Lower lobe of right lung (tissue), 2 donors: ENCODE data around the gene STAT4. TPM values are rescaled to one million over a fixed set of nuclear protein-coding genes. Genes with fewer than 3 reads are reported as not detected.
A peak's percentile ranks its signal among the peaks of the same experiment; 100 is the strongest.

ENCODE experiments used
- ATAC-seq, 2 donors: fragments of 200-7000 bp; cut with Tn5 transposase; one replicate each; pipeline ENCODE4 v1.9.1; 2020 to 2022; ENCODE audit warnings: mild to moderate bottlenecking in 2 of 2, moderate library complexity in 2 of 2
- DNase-seq: peaks from one replicate; pipeline ENCODE4 v3.0.0-alpha.2; 2020
- H3K27ac ChIP-seq: fragments of 200-600 bp; one replicate; pipeline ENCODE4 v1.8.0; 2022
- H3K27me3 ChIP-seq: fragments of 200-600 bp; one replicate; pipeline ENCODE4 v1.8.0; 2022; ENCODE audit warnings: low read depth
- H3K36me3 ChIP-seq: fragments of 200-600 bp; one replicate; pipeline ENCODE4 v1.8.0; 2022; ENCODE audit warnings: mild to moderate bottlenecking
- H3K4me1 ChIP-seq: fragments of 200-600 bp; one replicate; pipeline ENCODE4 v1.8.0; 2022
- H3K4me3 ChIP-seq: fragments of 200-600 bp; one replicate; pipeline ENCODE4 v1.8.0; 2022; ENCODE audit warnings: mild to moderate bottlenecking
- H3K9me3 ChIP-seq: fragments of 200-600 bp; one replicate; pipeline ENCODE4 v1.8.0; 2022
- CTCF ChIP-seq: fragments of 200-600 bp; IDR thresholded peaks from one replicate; pipeline ENCODE4 v1.8.0; 2022; ENCODE audit warnings: antibody characterized with exemption, mild to moderate bottlenecking
- intact Hi-C: fragments of 100-400 bp; cut with DNase I; formaldehyde crosslinking; loops from one replicate; pipeline ENCODE4 v1.11.0; 2022
- total RNA-seq: library from RNA; stranded (reverse); fragmentation: NEBNext Ultra II Directional; extraction: Animal tissue kit (Norgen Biotek cat#: 25700); gene quantifications from one replicate; pipeline ENCODE4 v1.2.1, GENCODE V29; 2021
- donor health status: DM: no; HTN: yes; CAD: no; lungs with severe emphysema.

The STAT4 gene
- total RNA-seq, 1 donor from 2014 or later = 5.8 TPM

GRCh38 chr2:191038241-191038725, 112.5 kb downstream of the STAT4 start:
- ATAC-seq = peak in 1 of 2 donors; percentile 28

GRCh38 chr2:191037351-191037750, 113.4 kb downstream of the STAT4 start:
- peaks cover 16% of the 10 kb centered on the region for H3K4me1 ChIP-seq
- H3K27ac ChIP-seq = no peak overlapping the region
- no peak for ATAC-seq
- no peaks in the 10 kb centered on the region for H3K27me3 ChIP-seq
- no peaks in the 10 kb centered on the region for H3K36me3 ChIP-seq
- no peaks in the 10 kb centered on the region for H3K9me3 ChIP-seq
- DNase-seq = no peak
- H3K4me3 ChIP-seq = no peak overlapping the region
- no peak for TF ChIP-seq CTCF
- intact Hi-C loops = no loop called here

More at GRCh38 chr2:191038241-191038725, 112.5 kb downstream of the STAT4 start:
- H3K27ac ChIP-seq = no peak overlapping the region
- H3K27me3 ChIP-seq = no peaks in the 10 kb centered on the region
- no peaks in the 10 kb centered on the region for H3K9me3 ChIP-seq
- H3K4me3 ChIP-seq = no peak overlapping the region
- TF ChIP-seq CTCF = no peak
- intact Hi-C loops = no loop called here
- H3K4me1 ChIP-seq = peaks cover 9% of the 10 kb centered on the region
- no peaks in the 10 kb centered on the region for H3K36me3 ChIP-seq
- no peak for DNase-seq

GRCh38 chr2:191036363-191036762, 114.4 kb downstream of the STAT4 start:
- intact Hi-C loops = no loop called here
- TF ChIP-seq CTCF = no peak
- Histone ChIP-seq H3K4me3 (no peak overlapping the region), H3K27me3 (no peaks in the 10 kb centered on the region), H3K9me3 (no peaks in the 10 kb centered on the region), H3K4me1 (peaks cover 21% of the 10 kb centered on the region), H3K36me3 (no peaks in the 10 kb centered on the region), H3K27ac (no peak overlapping the region)
- DNase-seq (no peak), ATAC-seq (peak; percentile 69 to 70)

- intact Hi-C loops = no loop called here
- no peak for TF ChIP-seq CTCF
- no peak for DNase-seq
- ATAC-seq = peak; percentile 30 to 46
- Histone ChIP-seq H3K27ac (peak overlapping the region; percentile 37), H3K4me3 (no peak overlapping the region), H3K36me3 (no peaks in the 10 kb centered on the region), H3K9me3 (no peaks in the 10 kb centered on the region), H3K4me1 (peaks cover 26% of the 10 kb centered on the region), H3K27me3 (no peaks in the 10 kb centered on the region)
Measured at GRCh38 chr2:191032588-191033429, 118.0 kb downstream of the STAT4 start.

- Histone ChIP-seq H3K36me3 (no peaks in the 10 kb centered on the region), H3K27ac (no peak overlapping the region), H3K9me3 (no peaks in the 10 kb centered on the region), H3K4me3 (no peak overlapping the region), H3K27me3 (no peaks in the 10 kb centered on the region), H3K4me1 (peaks cover 25% of the 10 kb centered on the region)
- TF ChIP-seq CTCF = no peak
- no peak for ATAC-seq
- intact Hi-C loops = no loop called here
- DNase-seq = no peak
Measured at GRCh38 chr2:191031256-191031655, 119.5 kb downstream of the STAT4 start.
